NOMO-1 treated with dmso at 0.1 percent for 144 hours (cell line): ENCODE measurements around the gene FRMD4A.
"Not testable (repeated sequence)": the region's sequence is repeated elsewhere in the genome, so short reads cannot be mapped to it uniquely, and the experiment has no call there.

Experiments
- DNase-seq: peaks from one replicate; lab custom pipeline; 2025; ENCODE audit not compliant: unreplicated experiment; lab: John Stamatoyannopoulos, UW

FRMD4A gene

DNA sequence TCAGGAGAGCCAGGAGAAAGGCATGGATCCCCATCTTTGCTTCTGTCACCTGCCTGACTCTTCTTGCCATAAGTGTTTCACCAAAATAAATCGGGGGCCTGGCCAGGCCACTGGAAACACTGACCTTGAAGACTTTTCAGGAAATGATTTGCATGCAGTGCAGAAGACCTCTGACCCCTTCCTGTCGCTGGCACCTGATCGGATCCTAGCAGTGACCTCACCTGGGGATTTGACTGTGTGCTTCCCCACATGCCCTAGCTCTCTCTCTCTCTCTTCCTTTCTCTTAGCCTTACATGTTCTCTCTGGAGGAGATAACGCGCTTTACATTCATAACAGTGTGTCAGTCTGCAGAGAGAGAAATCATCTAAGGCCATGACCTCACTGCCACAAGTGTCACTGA, 500.9 kb downstream of the FRMD4A start:
- no peak for DNase-seq

DNA sequence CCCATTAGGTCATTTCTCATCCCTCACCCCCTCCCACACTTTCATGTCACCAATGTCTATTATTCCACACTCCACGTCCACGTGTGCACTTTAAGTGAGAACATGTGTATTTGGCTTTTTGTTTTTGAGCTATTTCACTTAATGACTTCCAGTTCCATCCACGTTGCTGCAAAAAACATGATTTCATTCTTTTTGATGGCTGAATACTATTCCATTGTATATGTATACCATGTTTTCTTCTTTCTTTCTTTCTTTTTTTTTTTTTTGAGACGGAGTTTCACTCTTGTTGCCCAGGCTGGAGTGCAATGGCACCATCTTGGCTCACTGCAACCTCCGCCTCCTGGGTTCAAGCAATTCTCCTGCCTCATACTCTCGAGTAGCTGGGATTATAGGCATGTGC, 502.4 kb downstream of the FRMD4A start:
- DNase-seq: not testable (repeated sequence)

- DNase-seq: no peak
Measured at GRCh38 chr10:13827076-13827797, 503.5 kb downstream of the FRMD4A start.

GRCh38 chr10:13823709-13824405, 506.9 kb downstream of the FRMD4A start:
- no peak for DNase-seq

- no peak for DNase-seq
Measured at GRCh38 chr10:13823096-13823708, 507.5 kb downstream of the FRMD4A start.

- DNase-seq: no peak
Measured at GRCh38 chr10:13822490-13822889, 508.2 kb downstream of the FRMD4A start.

DNA sequence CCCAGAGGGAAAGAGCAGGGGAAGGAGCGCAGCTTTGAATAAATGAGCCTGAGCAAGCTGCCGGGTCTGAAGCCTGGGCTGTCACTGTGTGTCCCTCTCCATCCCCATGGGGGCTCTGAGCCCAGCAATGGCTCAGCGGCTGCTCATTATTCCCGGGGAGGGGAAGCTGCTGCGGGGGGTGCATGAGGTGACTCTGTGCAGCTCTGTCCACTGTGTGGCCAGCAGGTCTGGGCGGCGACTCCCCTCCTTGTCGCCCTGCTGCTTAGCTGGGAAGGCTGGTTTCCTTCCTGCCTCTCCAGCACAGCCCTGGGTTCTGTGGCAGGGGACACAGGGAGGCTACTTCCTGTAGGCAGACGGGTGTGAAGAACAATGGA, 509.8 kb downstream of the FRMD4A start:
- no peak for DNase-seq

GRCh38 chr10:13820119-13820963, 510.4 kb downstream of the FRMD4A start:
- DNase-seq: no peak

- DNase-seq: no peak
Measured at GRCh38 chr10:13816195-13816925, 514.4 kb downstream of the FRMD4A start.

- DNase-seq: no peak
Measured at GRCh38 chr10:13815756-13816155, 515.0 kb downstream of the FRMD4A start.

- no peak for DNase-seq
Measured at GRCh38 chr10:13813550-13813949, 517.2 kb downstream of the FRMD4A start.

DNA sequence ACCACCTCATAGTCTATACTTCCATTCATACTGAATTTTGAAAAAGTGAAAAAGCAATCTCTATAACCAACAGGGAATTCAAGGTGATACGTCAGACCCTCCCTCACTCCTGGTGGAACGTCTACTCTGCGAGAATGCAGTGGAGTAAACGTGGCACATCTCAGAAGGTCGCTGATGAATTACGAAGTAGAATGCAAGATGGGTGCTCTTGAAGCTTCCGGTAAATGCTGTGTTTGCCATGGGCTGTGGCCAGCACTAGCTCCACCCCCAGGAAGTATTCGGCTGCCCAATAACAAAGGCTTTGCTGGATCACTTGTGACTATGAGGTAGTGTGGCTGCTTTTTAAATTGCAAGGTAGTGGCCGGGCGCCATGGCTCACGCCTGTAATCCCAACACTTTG, 517.9 kb downstream of the FRMD4A start:
- no peak for DNase-seq

GRCh38 chr10:13810568-13810967, 520.2 kb downstream of the FRMD4A start:
- DNase-seq: no peak

DNA sequence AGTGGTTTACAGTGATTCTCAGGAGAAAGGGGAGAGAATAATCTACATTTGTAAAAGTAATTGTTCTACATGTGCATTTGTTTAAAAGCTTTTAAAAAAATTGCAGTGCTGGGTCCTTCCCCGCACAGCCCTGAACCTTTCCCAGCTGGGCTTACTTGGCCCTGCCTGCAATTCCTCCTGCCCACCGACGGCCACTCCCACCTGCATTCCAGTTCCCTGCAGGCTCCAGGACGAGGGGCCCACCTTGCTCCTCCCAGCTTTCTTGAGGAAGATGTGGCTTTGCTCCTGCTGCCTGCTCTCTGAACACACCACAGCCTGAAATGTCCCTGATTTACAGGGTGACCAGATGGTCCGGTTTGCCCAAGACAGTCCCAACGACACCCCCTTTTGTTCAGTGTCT, 521.3 kb downstream of the FRMD4A start:
- no peak for DNase-seq

- DNase-seq: no peak
Measured at GRCh38 chr10:13808556-13809391, 522.0 kb downstream of the FRMD4A start.

GRCh38 chr10:13806419-13806818, 524.3 kb downstream of the FRMD4A start:
- no peak for DNase-seq

DNA sequence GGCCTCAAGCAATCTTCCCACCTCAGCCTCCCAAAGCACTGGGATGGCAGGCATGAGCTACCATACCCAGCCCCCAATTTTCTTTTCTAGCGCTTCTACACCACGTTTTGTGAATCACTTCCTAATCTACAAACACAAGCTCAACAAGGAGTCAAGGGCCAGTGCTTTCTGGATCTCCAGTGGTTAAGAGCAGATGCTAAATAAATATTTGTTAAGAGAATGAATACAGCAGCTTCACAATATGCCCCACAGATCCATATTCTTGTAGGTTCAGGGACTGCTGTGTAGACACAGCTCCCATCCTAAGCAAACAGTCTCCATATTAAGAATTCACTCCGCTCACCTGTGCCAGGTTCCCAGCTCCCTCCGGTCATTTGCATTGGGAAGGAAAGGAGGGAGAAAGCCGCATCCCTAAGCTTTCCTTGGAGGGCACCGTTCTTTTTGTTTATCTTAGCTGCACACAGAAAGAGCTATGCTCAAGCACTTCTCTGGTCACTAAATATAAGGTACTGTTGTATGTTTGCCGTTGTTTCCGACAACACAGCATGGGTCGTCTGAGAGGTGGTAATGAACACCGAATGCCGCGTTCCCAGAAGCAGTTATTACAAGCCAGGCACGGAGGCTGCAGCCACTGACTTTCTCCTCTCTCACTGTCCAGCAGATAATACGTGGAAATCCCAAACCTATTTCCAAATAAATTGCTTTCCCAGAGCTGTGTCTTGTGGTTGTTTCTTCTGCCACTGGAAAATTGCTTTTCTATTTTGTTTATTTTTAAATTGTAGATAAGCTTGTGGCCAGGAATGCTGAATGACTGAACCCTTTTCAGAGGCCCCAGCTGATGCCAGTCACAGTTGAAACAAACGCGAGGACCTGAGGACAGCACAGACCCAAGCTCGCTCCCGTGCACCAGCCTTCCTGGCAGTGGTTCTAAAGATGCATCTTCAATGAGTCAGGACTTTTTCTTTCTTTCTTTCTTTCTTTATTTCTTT, 526.9 kb downstream of the FRMD4A start:
- no peak for DNase-seq

GRCh38 chr10:13801907-13802288, 528.8 kb downstream of the FRMD4A start:
- DNase-seq: no peak
